Uterus (tissue), 2 donors: ENCODE data around the gene ZNF524.

Experiments
- POLR2A ChIP-seq, 2 donors: fragments of 450-650 bp; IDR thresholded peaks; one replicate each; pipeline ENCODE4 v1.6.1; 2016; ENCODE audit warnings: antibody characterized with exemption in 2 of 2, mild to moderate bottlenecking in 1 of 2, moderate library complexity in 1 of 2
- TF ChIP-seq, protein P1 (sequence below), 4 experiments: fragments of 200-600 bp in 2 of 4; fragments of 450-650 bp in 2 of 4; sonication (generic) in 2 of 4; IDR thresholded peaks; one replicate each; pipeline ENCODE4 v1.5.1; 2016 to 2019; ENCODE audit warnings: antibody characterized with exemption in 4 of 4, mild to moderate bottlenecking in 2 of 4, moderate library complexity in 1 of 4

DNA sequence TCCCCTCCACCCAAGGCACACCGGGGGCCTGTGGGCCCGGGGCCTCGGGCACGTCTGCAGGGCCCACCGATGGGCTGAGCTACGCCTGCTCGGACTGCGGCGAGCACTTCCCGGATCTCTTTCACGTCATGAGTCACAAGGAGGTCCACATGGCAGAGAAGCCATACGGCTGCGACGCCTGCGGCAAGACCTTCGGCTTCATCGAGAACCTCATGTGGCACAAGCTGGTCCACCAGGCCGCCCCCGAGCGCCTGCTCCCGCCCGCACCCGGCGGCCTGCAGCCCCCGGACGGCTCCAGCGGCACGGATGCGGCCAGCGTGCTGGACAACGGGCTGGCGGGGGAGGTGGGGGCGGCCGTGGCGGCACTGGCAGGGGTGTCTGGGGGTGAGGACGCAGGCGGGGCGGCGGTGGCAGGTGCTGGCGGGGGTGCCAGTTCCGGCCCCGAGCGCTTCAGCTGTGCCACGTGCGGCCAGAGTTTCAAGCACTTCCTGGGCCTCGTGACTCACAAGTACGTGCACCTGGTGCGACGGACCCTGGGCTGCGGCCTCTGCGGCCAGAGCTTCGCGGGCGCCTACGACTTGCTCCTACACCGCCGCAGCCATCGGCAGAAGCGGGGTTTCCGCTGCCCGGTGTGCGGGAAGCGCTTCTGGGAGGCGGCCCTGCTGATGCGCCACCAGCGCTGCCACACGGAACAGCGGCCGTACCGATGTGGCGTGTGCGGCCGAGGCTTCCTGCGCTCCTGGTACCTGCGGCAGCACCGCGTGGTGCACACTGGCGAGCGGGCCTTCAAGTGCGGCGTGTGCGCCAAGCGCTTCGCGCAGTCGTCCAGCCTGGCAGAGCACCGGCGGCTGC, 15.7 kb downstream of the ZNF524 start:
- TF ChIP-seq, protein P1, sequence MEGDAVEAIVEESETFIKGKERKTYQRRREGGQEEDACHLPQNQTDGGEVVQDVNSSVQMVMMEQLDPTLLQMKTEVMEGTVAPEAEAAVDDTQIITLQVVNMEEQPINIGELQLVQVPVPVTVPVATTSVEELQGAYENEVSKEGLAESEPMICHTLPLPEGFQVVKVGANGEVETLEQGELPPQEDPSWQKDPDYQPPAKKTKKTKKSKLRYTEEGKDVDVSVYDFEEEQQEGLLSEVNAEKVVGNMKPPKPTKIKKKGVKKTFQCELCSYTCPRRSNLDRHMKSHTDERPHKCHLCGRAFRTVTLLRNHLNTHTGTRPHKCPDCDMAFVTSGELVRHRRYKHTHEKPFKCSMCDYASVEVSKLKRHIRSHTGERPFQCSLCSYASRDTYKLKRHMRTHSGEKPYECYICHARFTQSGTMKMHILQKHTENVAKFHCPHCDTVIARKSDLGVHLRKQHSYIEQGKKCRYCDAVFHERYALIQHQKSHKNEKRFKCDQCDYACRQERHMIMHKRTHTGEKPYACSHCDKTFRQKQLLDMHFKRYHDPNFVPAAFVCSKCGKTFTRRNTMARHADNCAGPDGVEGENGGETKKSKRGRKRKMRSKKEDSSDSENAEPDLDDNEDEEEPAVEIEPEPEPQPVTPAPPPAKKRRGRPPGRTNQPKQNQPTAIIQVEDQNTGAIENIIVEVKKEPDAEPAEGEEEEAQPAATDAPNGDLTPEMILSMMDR (IDR thresholded peaks at IDR 0.05) = no peak
- TF ChIP-seq POLR2A (IDR thresholded peaks at IDR 0.05) = no peak
